ENCODE measurements around the gene MRPS34.

GRCh38 chr16:1815461-1815860 is 42.5 kb upstream of the MRPS34 start:
- TF ChIP-seq POLR2A (IDR thresholded peaks at IDR 0.05) (no peak), CTCF (IDR thresholded peaks at IDR 0.05) (no peak)
